Skeletal muscle tissue (tissue), 4 donors: ENCODE measurements around the gene WDTC1. TPM values are rescaled to one million over a fixed set of nuclear protein-coding genes. Genes with fewer than 3 reads are reported as not detected.
"Not testable (repeated sequence)": the region's sequence is repeated elsewhere in the genome, so short reads cannot be mapped to it uniquely, and the experiment has no call there.

Experiments
- H3K27ac ChIP-seq: one replicate; pipeline ENCODE4 v1.7.0; 2013; ENCODE audit warnings: mild to moderate bottlenecking, low read depth, low read length, inconsistent platforms
- H3K27me3 ChIP-seq, 3 donors: one replicate each; pipeline ENCODE4 v1.7.0; 2013; ENCODE audit warnings: low read length in 3 of 3; ENCODE audit not compliant: control insufficient read depth in 3 of 3, insufficient read depth in 3 of 3
- H3K36me3 ChIP-seq, 3 donors: one replicate each; pipeline ENCODE4 v1.7.0; 2013; ENCODE audit warnings: low read length in 3 of 3; ENCODE audit not compliant: control insufficient read depth in 3 of 3, insufficient read depth in 3 of 3
- H3K4me1 ChIP-seq, 3 donors: one replicate each; pipeline ENCODE4 v1.7.0; 2013; ENCODE audit warnings: low read length in 3 of 3, mild to moderate bottlenecking in 3 of 3; ENCODE audit not compliant: control insufficient read depth in 3 of 3, insufficient read depth in 3 of 3
- H3K4me3 ChIP-seq, 3 donors: one replicate each; pipeline ENCODE4 v1.7.0; 2013; ENCODE audit warnings: low read length in 3 of 3
- H3K9ac ChIP-seq, 3 donors: one replicate each; pipeline ENCODE4 v1.7.0; 2013; ENCODE audit warnings: low read length in 3 of 3, mild to moderate bottlenecking in 3 of 3, moderate library complexity in 2 of 3, low read depth in 1 of 3
- H3K9me3 ChIP-seq, 3 donors: one replicate each; pipeline ENCODE4 v1.7.0; 2013; ENCODE audit warnings: low read length in 3 of 3; ENCODE audit not compliant: control insufficient read depth in 3 of 3
- total RNA-seq: library from RNA; depleted of rRNA; stranded (reverse); fragments of >200 nt; gene quantifications from one replicate; pipeline ENCODE4 v1.2.3, GENCODE V29; 2014
- donor health status: Osteomylitis.

The WDTC1 gene
- total RNA-seq, 1 donor from 2014 or later: 13.0 TPM

- no peak overlapping the region for H3K9ac ChIP-seq
- H3K27me3 ChIP-seq: no peaks in the 10 kb centered on the region
- H3K36me3 ChIP-seq: peaks cover 16 to 26% (median 25%) of the 10 kb centered on the region in 3 donors
- no peaks in the 10 kb centered on the region for H3K9me3 ChIP-seq
- no peaks in the 10 kb centered on the region for H3K4me1 ChIP-seq
- H3K4me3 ChIP-seq: no peak overlapping the region
- no peak overlapping the region for H3K27ac ChIP-seq
These were observed 50.2 kb downstream of the WDTC1 start for GRCh38 chr1:27284425-27285273.

- Histone ChIP-seq H3K27ac (no peak overlapping the region), H3K4me3 (no peak overlapping the region), H3K36me3 (peaks cover 16 to 26% (median 25%) of the 10 kb centered on the region in 3 donors), H3K9me3 (no peaks in the 10 kb centered on the region), H3K27me3 (no peaks in the 10 kb centered on the region), H3K9ac (no peak overlapping the region), H3K4me1 (no peaks in the 10 kb centered on the region)
These were observed 50.8 kb downstream of the WDTC1 start for GRCh38 chr1:27285274-27285660.

GRCh38 chr1:27285821-27286220 lies 51.4 kb downstream of the WDTC1 start:
- not testable (repeated sequence) for H3K9ac ChIP-seq, H3K27ac ChIP-seq, H3K4me1 ChIP-seq, H3K4me3 ChIP-seq, H3K9me3 ChIP-seq, H3K27me3 ChIP-seq
- peaks cover 16 to 31% (median 30%) of the 10 kb centered on the region in 3 donors for H3K36me3 ChIP-seq

GRCh38 chr1:27289125-27289524 lies 54.7 kb downstream of the WDTC1 start:
- H3K27me3 ChIP-seq, H3K4me3 ChIP-seq, H3K9me3 ChIP-seq, H3K4me1 ChIP-seq, H3K27ac ChIP-seq, H3K9ac ChIP-seq: not testable (repeated sequence)
- peaks cover 24 to 45% (median 42%) of the 10 kb centered on the region in 3 donors for H3K36me3 ChIP-seq

GRCh38 chr1:27290581-27290980 lies 56.1 kb downstream of the WDTC1 start:
- Histone ChIP-seq H3K27me3 (no peaks in the 10 kb centered on the region), H3K4me3 (no peak overlapping the region), H3K9ac (no peak overlapping the region), H3K9me3 (no peaks in the 10 kb centered on the region), H3K27ac (no peak overlapping the region), H3K36me3 (peaks cover 29 to 53% (median 47%) of the 10 kb centered on the region in 3 donors), H3K4me1 (no peaks in the 10 kb centered on the region)

GRCh38 chr1:27292106-27292505 lies 57.7 kb downstream of the WDTC1 start:
- H3K4me3 ChIP-seq: no peak overlapping the region
- no peak overlapping the region for H3K27ac ChIP-seq
- H3K4me1 ChIP-seq: peaks cover 0 to 4% (median 0%) of the 10 kb centered on the region in 3 donors
- peaks cover 36 to 64% (median 57%) of the 10 kb centered on the region in 3 donors for H3K36me3 ChIP-seq
- H3K27me3 ChIP-seq: no peaks in the 10 kb centered on the region
- no peak overlapping the region for H3K9ac ChIP-seq
- no peaks in the 10 kb centered on the region for H3K9me3 ChIP-seq

- Histone ChIP-seq H3K36me3 (peaks cover 38 to 71% (median 62%) of the 10 kb centered on the region in 3 donors), H3K4me3 (no peak overlapping the region), H3K4me1 (peaks cover 3 to 21% (median 9%) of the 10 kb centered on the region in 3 donors), H3K27ac (no peak overlapping the region), H3K9ac (no peak overlapping the region), H3K9me3 (no peaks in the 10 kb centered on the region), H3K27me3 (no peaks in the 10 kb centered on the region)
These were observed 59.5 kb downstream of the WDTC1 start for GRCh38 chr1:27293915-27294314.

GRCh38 chr1:27296773-27297291 lies 62.4 kb downstream of the WDTC1 start:
- Histone ChIP-seq H3K4me1 (peaks cover 28 to 49% (median 31%) of the 10 kb centered on the region in 3 donors), H3K9ac (no peak overlapping the region), H3K4me3 (no peak overlapping the region), H3K27me3 (no peaks in the 10 kb centered on the region), H3K27ac (no peak overlapping the region), H3K9me3 (no peaks in the 10 kb centered on the region), H3K36me3 (peaks cover 50 to 66% (median 62%) of the 10 kb centered on the region in 3 donors)

- Histone ChIP-seq H3K36me3 (peaks cover 52 to 69% (median 66%) of the 10 kb centered on the region in 3 donors), H3K4me3 (no peak overlapping the region), H3K4me1 (peaks cover 28 to 50% (median 31%) of the 10 kb centered on the region in 3 donors), H3K9me3 (no peaks in the 10 kb centered on the region), H3K27ac (no peak overlapping the region), H3K9ac (no peak overlapping the region), H3K27me3 (no peaks in the 10 kb centered on the region)
These were observed 63.5 kb downstream of the WDTC1 start for GRCh38 chr1:27297903-27298302.
